HG03066 (cell line): ENCODE measurements around the gene PTPRC.

ENCODE experiments used
- ATAC-seq: cut with Tn5 transposase; IDR thresholded peaks from one replicate; pipeline ENCODE4 v1.9.1; 2021; ENCODE audit warnings: low read depth; ENCODE audit not compliant: unreplicated experiment

The PTPRC gene

GRCh38 chr1:198747127-198747526, 108.3 kb downstream of the PTPRC start:
- no peak for ATAC-seq

- ATAC-seq = no peak
These were observed 110.4 kb downstream of the PTPRC start for GRCh38 chr1:198749279-198749678.

GRCh38 chr1:198750081-198750480, 111.2 kb downstream of the PTPRC start:
- no peak for ATAC-seq

- no peak for ATAC-seq
These were observed 112.9 kb downstream of the PTPRC start for GRCh38 chr1:198751741-198752140.

GRCh38 chr1:198754670-198755069, 115.8 kb downstream of the PTPRC start:
- ATAC-seq = no peak

GRCh38 chr1:198755715-198756114, 116.9 kb downstream of the PTPRC start:
- ATAC-seq = no peak

- no peak for ATAC-seq
These were observed 117.6 kb downstream of the PTPRC start for GRCh38 chr1:198756470-198756869.

GRCh38 chr1:198761859-198762616, 123.2 kb downstream of the PTPRC start:
- ATAC-seq = no peak

GRCh38 chr1:198763298-198763714, 124.5 kb downstream of the PTPRC start:
- no peak for ATAC-seq

GRCh38 chr1:198764748-198765147, 125.9 kb downstream of the PTPRC start:
- no peak for ATAC-seq

- no peak for ATAC-seq
These were observed 126.6 kb downstream of the PTPRC start for GRCh38 chr1:198765416-198765815.

- no peak for ATAC-seq
These were observed 132.8 kb downstream of the PTPRC start for GRCh38 chr1:198771563-198772153.

GRCh38 chr1:198772626-198773025, 133.8 kb downstream of the PTPRC start:
- ATAC-seq = no peak

- ATAC-seq = no peak
These were observed 134.2 kb downstream of the PTPRC start for GRCh38 chr1:198773030-198773429.

- no peak for ATAC-seq
These were observed 134.7 kb downstream of the PTPRC start for GRCh38 chr1:198773523-198773922.

GRCh38 chr1:198774421-198774820, 135.6 kb downstream of the PTPRC start:
- ATAC-seq = no peak

- ATAC-seq = no peak
These were observed 136.8 kb downstream of the PTPRC start for GRCh38 chr1:198775606-198776005.

GRCh38 chr1:198776602-198777029, 137.8 kb downstream of the PTPRC start:
- ATAC-seq = no peak

GRCh38 chr1:198778049-198778448, 139.2 kb downstream of the PTPRC start:
- ATAC-seq = no peak

GRCh38 chr1:198780376-198780775, 141.5 kb downstream of the PTPRC start:
- ATAC-seq = no peak

- ATAC-seq = peak; percentile 78
These were observed 149.8 kb downstream of the PTPRC start for GRCh38 chr1:198788561-198789064.

- no peak for ATAC-seq
These were observed 154.9 kb downstream of the PTPRC start for GRCh38 chr1:198793714-198794113.
